Upper lobe of left lung (tissue), 6 donors: ENCODE results near the gene ADAMTSL3. TPM values are rescaled to one million over a fixed set of nuclear protein-coding genes. Genes with fewer than 3 reads are reported as not detected.

Experiments
- ATAC-seq, 2 donors: fragments of 200-7000 bp; cut with Tn5 transposase; one replicate each; pipeline ENCODE4 v1.9.1; 2022; ENCODE audit warnings: mild to moderate bottlenecking in 2 of 2, moderate library complexity in 2 of 2; ENCODE audit not compliant: low FRiP score in 2 of 2
- DNase-seq, 2 donors: peaks; one replicate each; pipeline ENCODE4 v3.0.0-alpha.2; 2019 to 2020
- H3K27ac ChIP-seq, 4 donors: fragments of 200-600 bp; sonication (generic); one replicate each; pipeline ENCODE4 v1.5.1; 2016 to 2019
- H3K27me3 ChIP-seq, 4 donors: fragments of 200-600 bp; sonication (generic); one replicate each; pipeline ENCODE4 v1.5.1; 2017 to 2019
- H3K36me3 ChIP-seq, 4 donors: fragments of 200-600 bp; sonication (generic); one replicate each; pipeline ENCODE4 v1.5.1; 2016 to 2019
- H3K4me1 ChIP-seq, 4 donors: fragments of 200-600 bp; sonication (generic); one replicate each; pipeline ENCODE4 v1.5.1; 2018 to 2019
- H3K4me3 ChIP-seq, 4 donors: fragments of 200-600 bp; sonication (generic); one replicate each; pipeline ENCODE4 v1.5.1; 2017 to 2019; ENCODE audit warnings: mild to moderate bottlenecking in 2 of 4, moderate library complexity in 1 of 4
- H3K9me3 ChIP-seq, 4 donors: fragments of 200-600 bp; sonication (generic); one replicate each; pipeline ENCODE4 v1.5.1; 2018 to 2019
- EP300 ChIP-seq, 4 donors: sonication (generic); formaldehyde crosslinking; IDR thresholded peaks; one replicate each; pipeline ENCODE4 v1.5.1; 2017; ENCODE audit warnings: antibody characterized with exemption in 4 of 4, control low read depth in 2 of 4
- POLR2A ChIP-seq, 4 donors: fragments of 450-650 bp; IDR thresholded peaks; one replicate each; pipeline ENCODE4 v1.5.1; 2016 to 2017; ENCODE audit warnings: antibody characterized with exemption in 4 of 4, mild to moderate bottlenecking in 2 of 4
- POLR2AphosphoS5 ChIP-seq, 2 donors: sonication (generic); formaldehyde crosslinking; IDR thresholded peaks; one replicate each; pipeline ENCODE4 v1.5.1; 2017; ENCODE audit warnings: antibody characterized with exemption in 2 of 2
- WGBS, 2 donors: methylation state at CpG; one replicate each; pipeline ENCODE4 v1.1.5; 2017 to 2018; 5-methylcytosine and 5-hydroxymethylcytosine counted together
- total RNA-seq, 6 donors: library from RNA; depleted of rRNA in 4 of 6; stranded (reverse); fragments of >200 nt in 4 of 6; gene quantifications; one replicate each; pipeline versions ENCODE4 v1.1.0 to v1.2.1, GENCODE V29; 2016 to 2021
- TF ChIP-seq, protein P1 (sequence below), 6 experiments: fragments of 450-650 bp in 4 of 6; fragments of 200-600 bp in 2 of 6; sonication (generic) in 2 of 6; IDR thresholded peaks; one replicate each; pipeline ENCODE4 v1.5.1; 2016 to 2019; ENCODE audit warnings: antibody characterized with exemption in 6 of 6
- donor health status: DM: no; HTN: no; CAD: no; lungs with moderate emphysema.
- donor health status: DM: no; HTN: yes; CAD: no; lungs with severe emphysema.

The ADAMTSL3 gene
- total RNA-seq, 6 donors from 2014 or later = 8.8 to 22.2 (median 11.7) TPM

DNA sequence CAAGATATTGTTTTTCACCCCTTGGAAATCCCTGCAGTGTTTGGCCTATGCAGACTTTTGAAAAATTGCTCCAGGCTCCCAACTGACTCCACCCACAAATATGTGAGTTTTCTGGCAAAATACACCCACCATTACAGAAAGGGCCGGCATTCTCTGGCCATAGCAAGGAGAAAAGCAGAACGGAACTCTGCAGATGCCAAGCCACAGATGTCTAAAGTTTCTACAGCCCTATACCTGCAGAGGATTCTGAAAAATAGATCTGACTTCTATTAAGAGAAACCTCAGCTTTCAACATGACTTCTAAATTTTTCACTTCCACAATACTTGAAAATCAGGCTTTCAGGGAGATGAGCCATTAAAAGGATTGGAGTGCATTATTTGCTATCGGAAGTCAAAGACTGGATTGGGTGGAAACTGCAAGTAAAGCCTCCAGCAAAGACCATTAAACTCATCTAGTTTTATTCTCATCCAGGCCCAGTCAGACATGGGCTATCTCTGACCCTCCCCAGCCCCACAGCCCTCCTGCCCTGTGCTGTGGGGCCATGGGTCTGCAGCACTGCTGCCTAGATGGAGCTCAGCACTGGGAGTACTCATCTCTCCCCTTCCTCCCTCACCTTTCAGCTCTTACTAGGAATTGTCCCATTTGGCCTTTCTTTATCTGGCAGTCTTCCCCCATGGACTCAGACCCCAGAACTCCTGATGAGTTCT lies 338.6 kb downstream of the ADAMTSL3 start:
- DNase-seq (no peak), ATAC-seq (no peak)
- Histone ChIP-seq H3K36me3 (no peaks in the 10 kb centered on the region), H3K4me1 (no peaks in the 10 kb centered on the region), H3K27me3 (no peaks in the 10 kb centered on the region), H3K27ac (no peak overlapping the region), H3K4me3 (no peak overlapping the region), H3K9me3 (no peaks in the 10 kb centered on the region)
- TF ChIP-seq POLR2AphosphoS5 (IDR thresholded peaks at IDR 0.05) (no peak), EP300 (IDR thresholded peaks at IDR 0.05) (no peak), POLR2A (IDR thresholded peaks at IDR 0.05) (no peak)
- TF ChIP-seq, protein P1, sequence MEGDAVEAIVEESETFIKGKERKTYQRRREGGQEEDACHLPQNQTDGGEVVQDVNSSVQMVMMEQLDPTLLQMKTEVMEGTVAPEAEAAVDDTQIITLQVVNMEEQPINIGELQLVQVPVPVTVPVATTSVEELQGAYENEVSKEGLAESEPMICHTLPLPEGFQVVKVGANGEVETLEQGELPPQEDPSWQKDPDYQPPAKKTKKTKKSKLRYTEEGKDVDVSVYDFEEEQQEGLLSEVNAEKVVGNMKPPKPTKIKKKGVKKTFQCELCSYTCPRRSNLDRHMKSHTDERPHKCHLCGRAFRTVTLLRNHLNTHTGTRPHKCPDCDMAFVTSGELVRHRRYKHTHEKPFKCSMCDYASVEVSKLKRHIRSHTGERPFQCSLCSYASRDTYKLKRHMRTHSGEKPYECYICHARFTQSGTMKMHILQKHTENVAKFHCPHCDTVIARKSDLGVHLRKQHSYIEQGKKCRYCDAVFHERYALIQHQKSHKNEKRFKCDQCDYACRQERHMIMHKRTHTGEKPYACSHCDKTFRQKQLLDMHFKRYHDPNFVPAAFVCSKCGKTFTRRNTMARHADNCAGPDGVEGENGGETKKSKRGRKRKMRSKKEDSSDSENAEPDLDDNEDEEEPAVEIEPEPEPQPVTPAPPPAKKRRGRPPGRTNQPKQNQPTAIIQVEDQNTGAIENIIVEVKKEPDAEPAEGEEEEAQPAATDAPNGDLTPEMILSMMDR (IDR thresholded peaks at IDR 0.05) = no peak
- WGBS, 2 donors = 73 to 86% methylated on average over 3 of the region's 3 CpGs

DNA sequence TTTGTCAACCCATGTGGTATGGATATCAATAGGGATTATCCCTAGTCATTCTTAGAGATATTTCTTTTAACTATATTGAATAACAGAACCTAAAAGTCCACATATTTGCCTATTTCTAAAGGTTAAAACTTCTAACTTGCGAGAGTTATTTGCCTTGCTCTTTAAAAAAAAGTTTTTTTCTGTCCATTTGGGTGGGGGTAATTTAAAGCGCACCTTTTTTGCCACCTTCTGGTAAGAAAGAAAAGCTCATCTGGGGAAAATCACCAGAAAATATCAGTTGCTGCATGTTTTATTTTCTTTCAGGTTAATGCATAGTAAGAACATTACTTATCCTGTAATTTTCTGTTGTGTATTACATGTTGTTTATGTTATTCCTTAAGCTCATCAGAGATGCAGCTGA lies 339.7 kb downstream of the ADAMTSL3 start:
- H3K27me3 ChIP-seq = no peaks in the 10 kb centered on the region
- H3K27ac ChIP-seq = no peak overlapping the region
- no peaks in the 10 kb centered on the region for H3K4me1 ChIP-seq
- TF ChIP-seq POLR2AphosphoS5 (IDR thresholded peaks at IDR 0.05) (no peak), EP300 (IDR thresholded peaks at IDR 0.05) (no peak), POLR2A (IDR thresholded peaks at IDR 0.05) (no peak)
- TF ChIP-seq, protein P1 (IDR thresholded peaks at IDR 0.05) = no peak
- H3K36me3 ChIP-seq = no peaks in the 10 kb centered on the region
- no peaks in the 10 kb centered on the region for H3K9me3 ChIP-seq
- ATAC-seq (no peak), DNase-seq (no peak)
- no peak overlapping the region for H3K4me3 ChIP-seq
- 77 to 86% methylated on average over 2 of the region's 2 CpGs for WGBS, 2 donors

DNA sequence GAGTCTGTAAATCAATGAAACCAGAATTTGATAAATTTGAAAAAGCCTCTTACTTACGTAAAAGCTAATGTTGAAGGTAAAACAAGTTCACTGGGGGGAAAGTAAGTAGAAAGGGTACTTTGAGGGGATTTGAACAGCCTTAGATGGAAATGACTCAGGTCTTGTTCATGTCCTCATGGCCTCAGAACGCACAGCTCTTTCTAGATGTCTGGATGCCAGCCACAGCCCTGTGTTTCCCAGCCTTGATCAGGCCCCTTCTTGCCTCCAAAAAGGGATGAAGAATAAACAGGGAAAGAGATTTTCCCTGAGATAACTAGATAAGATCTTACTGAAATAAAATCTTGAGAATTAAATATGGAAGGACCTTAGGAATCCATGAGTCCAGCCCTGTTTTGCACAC lies 344.6 kb downstream of the ADAMTSL3 start:
- Histone ChIP-seq H3K27me3 (no peaks in the 10 kb centered on the region), H3K4me3 (no peak overlapping the region), H3K36me3 (no peaks in the 10 kb centered on the region), H3K4me1 (no peaks in the 10 kb centered on the region), H3K27ac (no peak overlapping the region), H3K9me3 (no peaks in the 10 kb centered on the region)
- TF ChIP-seq, protein P1 (IDR thresholded peaks at IDR 0.05) = no peak
- no peak for TF ChIP-seq EP300 (IDR thresholded peaks at IDR 0.05)
- no peak for TF ChIP-seq POLR2A (IDR thresholded peaks at IDR 0.05)
- no peak for TF ChIP-seq POLR2AphosphoS5 (IDR thresholded peaks at IDR 0.05)
- ATAC-seq (no peak), DNase-seq (no peak)
- 88 to 89% methylated on average over 2 of the region's 2 CpGs for WGBS, 2 donors

DNA sequence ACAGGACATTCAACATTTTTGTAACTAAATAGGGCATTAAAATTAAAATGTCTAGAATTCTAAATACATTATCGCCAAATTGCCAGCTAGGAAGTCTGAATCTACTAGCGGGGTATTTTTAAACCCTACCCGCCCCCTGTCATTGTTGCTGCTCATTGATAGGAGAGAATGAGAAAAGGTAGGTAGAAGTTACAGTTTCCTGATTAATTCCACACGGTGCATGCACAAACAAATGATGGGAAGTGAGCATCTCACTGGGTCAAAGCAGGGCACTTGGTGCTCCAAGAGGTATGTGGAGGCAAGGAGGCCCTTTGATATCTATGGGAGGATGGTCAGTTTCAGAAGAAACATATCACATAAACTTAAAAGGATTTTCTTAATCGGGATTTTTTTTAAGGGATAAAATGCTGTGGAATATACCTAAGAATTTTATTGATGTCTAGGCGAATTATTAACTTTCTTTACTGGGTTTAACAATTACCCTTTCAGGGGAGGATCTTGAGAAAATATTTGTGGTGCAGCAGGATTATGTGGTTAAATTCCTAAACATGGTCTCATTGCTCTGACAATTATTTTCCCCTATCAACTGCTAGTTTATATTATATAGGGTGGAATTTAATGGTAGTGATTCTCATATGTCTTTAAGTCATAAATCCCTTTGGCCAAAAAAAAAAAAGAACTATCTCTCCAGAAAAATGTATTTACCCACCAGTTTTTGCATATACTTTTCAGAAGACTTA lies 345.6 kb downstream of the ADAMTSL3 start:
- ATAC-seq = no peak
- Histone ChIP-seq H3K27ac (no peak overlapping the region), H3K4me1 (no peaks in the 10 kb centered on the region), H3K9me3 (no peaks in the 10 kb centered on the region), H3K27me3 (no peaks in the 10 kb centered on the region), H3K36me3 (no peaks in the 10 kb centered on the region), H3K4me3 (no peak overlapping the region)
- WGBS, 2 donors = 79 to 86% methylated on average over 6 of the region's 6 CpGs
- TF ChIP-seq, protein P1 (IDR thresholded peaks at IDR 0.05) = no peak
- TF ChIP-seq POLR2A (IDR thresholded peaks at IDR 0.05) = no peak
- TF ChIP-seq POLR2AphosphoS5 (IDR thresholded peaks at IDR 0.05) = no peak
- TF ChIP-seq EP300 (IDR thresholded peaks at IDR 0.05) = no peak
- no peak for DNase-seq
